ENCODE results near the gene NUBP2. TPM values are rescaled to one million over a fixed set of nuclear protein-coding genes. Genes with fewer than 3 reads are reported as not detected.
A peak's percentile ranks its signal among the peaks of the same experiment; 100 is the strongest.

NUBP2 gene
- total RNA-seq, 4 donors from 2014 or later: 15.3 to 165 (median 59.6) TPM

GRCh38 chr16:1768061-1768766 is 14.5 kb upstream of the NUBP2 start:
- peaks cover 0 to 7% (median 0%) of the 10 kb centered on the region in 4 donors for H3K36me3 ChIP-seq
- H3K27ac ChIP-seq: no peak overlapping the region
- intact Hi-C loops (cut with DNase I; ENCODE audit: low total_unique reads) (no loop called here), in situ Hi-C loops (cut with MboI; ENCODE audit: low pct_ligation_motif_present in 1 of 4, low pct_unique_long_range_greater_than_20kb in 1 of 4, low sequenced_read_pairs in 3 of 4) (no loop called here)
- H3K4me3 ChIP-seq: no peak overlapping the region
- H3K4me1 ChIP-seq: peaks cover 6 to 27% (median 19%) of the 10 kb centered on the region in 4 donors
- H3K9me3 ChIP-seq: no peaks in the 10 kb centered on the region
- 91% methylated on average over 40 of the region's 41 CpGs; no CpG with 5 or more reads in 1 of the 2 donors for WGBS, 2 donors (ENCODE audit: low coverage in 1 of 2)
- TF ChIP-seq CTCF (IDR thresholded peaks at IDR 0.05): no peak
- no peak for TF ChIP-seq POLR2AphosphoS5 (IDR thresholded peaks at IDR 0.05)
- no peak for TF ChIP-seq EP300 (IDR thresholded peaks at IDR 0.05; ENCODE audit: low read depth)
- no peak for TF ChIP-seq POLR2A (IDR thresholded peaks at IDR 0.05)
- no peak for DNase-seq
- H3K27me3 ChIP-seq: no peaks in the 10 kb centered on the region

- no peaks in the 10 kb centered on the region for H3K9me3 ChIP-seq
- H3K36me3 ChIP-seq: peaks cover 0 to 7% (median 0%) of the 10 kb centered on the region in 4 donors
- TF ChIP-seq POLR2AphosphoS5 (IDR thresholded peaks at IDR 0.05) (no peak), CTCF (IDR thresholded peaks at IDR 0.05) (no peak), EP300 (IDR thresholded peaks at IDR 0.05; ENCODE audit: low read depth) (no peak), POLR2A (IDR thresholded peaks at IDR 0.05) (no peak)
- no peaks in the 10 kb centered on the region for H3K27me3 ChIP-seq
- H3K4me3 ChIP-seq: no peak overlapping the region
- DNase-seq: no peak
- intact Hi-C loops (cut with DNase I; ENCODE audit: low total_unique reads): no loop called here
- peak overlapping the region in 1 of 4 donors; percentile 95 for H3K27ac ChIP-seq
- WGBS, 2 donors (ENCODE audit: low coverage in 1 of 2): 82% methylated on average over 24 of the region's 26 CpGs; no CpG with 5 or more reads in 1 of the 2 donors
- H3K4me1 ChIP-seq: peaks cover 6 to 32% (median 22%) of the 10 kb centered on the region in 4 donors
- in situ Hi-C loops (cut with MboI; ENCODE audit: low pct_ligation_motif_present in 1 of 4, low pct_unique_long_range_greater_than_20kb in 1 of 4, low sequenced_read_pairs in 3 of 4): no loop called here
These were observed 13.9 kb upstream of the NUBP2 start for GRCh38 chr16:1768767-1769401.

GRCh38 chr16:1769402-1770300 is 13.1 kb upstream of the NUBP2 start:
- Histone ChIP-seq H3K27me3 (no peaks in the 10 kb centered on the region), H3K9me3 (no peaks in the 10 kb centered on the region), H3K27ac (peak overlapping the region; percentile 95 to 97 (median 96)), H3K36me3 (peaks cover 0 to 7% (median 0%) of the 10 kb centered on the region in 4 donors), H3K4me1 (peaks cover 14 to 40% (median 30%) of the 10 kb centered on the region in 4 donors), H3K4me3 (peak overlapping the region in 2 of 4 donors; percentile 91 to 94)
- in situ Hi-C loops (cut with MboI; ENCODE audit: low pct_ligation_motif_present in 1 of 4, low pct_unique_long_range_greater_than_20kb in 1 of 4, low sequenced_read_pairs in 3 of 4): no loop called here
- TF ChIP-seq CTCF (IDR thresholded peaks at IDR 0.05) (no peak), POLR2AphosphoS5 (IDR thresholded peaks at IDR 0.05) (no peak), POLR2A (IDR thresholded peaks at IDR 0.05) (no peak), EP300 (IDR thresholded peaks at IDR 0.05; ENCODE audit: low read depth) (no peak)
- intact Hi-C loops (cut with DNase I; ENCODE audit: low total_unique reads): no loop called here
- DNase-seq: no peak
- WGBS, 2 donors (ENCODE audit: low coverage in 1 of 2): 50 to 71% methylated on average over 2 to 22 of the region's 27 CpGs

All from transverse colon (tissue), 4 donors.